Colonic mucosa (tissue), 4 donors: ENCODE data around the gene C1QB. TPM values are rescaled to one million over a fixed set of nuclear protein-coding genes. Genes with fewer than 3 reads are reported as not detected.
"Not testable (repeated sequence)": the region's sequence is repeated elsewhere in the genome, so short reads cannot be mapped to it uniquely, and the experiment has no call there.

Source experiments
- DNase-seq: peaks from one replicate; pipeline ENCODE4 v3.0.0-alpha.2; 2020
- H3K27ac ChIP-seq: fragments of 200-600 bp; one replicate; pipeline ENCODE4 v1.8.0; 2021
- H3K27me3 ChIP-seq: fragments of 200-600 bp; one replicate; pipeline ENCODE4 v1.8.0; 2021
- H3K36me3 ChIP-seq: fragments of 200-600 bp; one replicate; pipeline ENCODE4 v1.8.0; 2021
- H3K4me1 ChIP-seq: fragments of 200-600 bp; one replicate; pipeline ENCODE4 v1.8.0; 2021; ENCODE audit warnings: mild to moderate bottlenecking
- H3K4me3 ChIP-seq: fragments of 200-600 bp; one replicate; pipeline ENCODE4 v1.8.0; 2021
- H3K9ac ChIP-seq, 2 donors: one replicate each; pipeline ENCODE4 v1.7.0; 2013; ENCODE audit warnings: control low read depth in 2 of 2, low read depth in 2 of 2, low read length in 2 of 2
- H3K9me3 ChIP-seq: fragments of 200-600 bp; one replicate; pipeline ENCODE4 v1.8.0; 2021
- intact Hi-C: fragments of 100-400 bp; cut with DNase I; formaldehyde crosslinking; loops from one replicate; pipeline ENCODE4 v1.14.1; 2022
- total RNA-seq, 2 donors: library from RNA; stranded (reverse); fragmentation: NEBNext Ultra II Directional in 1 of 2; extraction: Animal tissue kit (Norgen Biotek cat#: 25700) in 1 of 2; gene quantifications; one replicate each; pipeline ENCODE4 v1.2.1, GENCODE V29; 2021
- TF ChIP-seq, protein P1 (sequence below): fragments of 200-600 bp; IDR thresholded peaks from one replicate; pipeline ENCODE4 v1.8.0; 2022; ENCODE audit warnings: antibody characterized with exemption, mild to moderate bottlenecking
- donor health status: healthy.
- donor health status: DM: no; HTN: no; CAD: no.
- donor health status: DM: no; HTN: no; CAD: no.

C1QB gene
- total RNA-seq, 2 donors from 2014 or later: 44.6 to 72.5 TPM

DNA sequence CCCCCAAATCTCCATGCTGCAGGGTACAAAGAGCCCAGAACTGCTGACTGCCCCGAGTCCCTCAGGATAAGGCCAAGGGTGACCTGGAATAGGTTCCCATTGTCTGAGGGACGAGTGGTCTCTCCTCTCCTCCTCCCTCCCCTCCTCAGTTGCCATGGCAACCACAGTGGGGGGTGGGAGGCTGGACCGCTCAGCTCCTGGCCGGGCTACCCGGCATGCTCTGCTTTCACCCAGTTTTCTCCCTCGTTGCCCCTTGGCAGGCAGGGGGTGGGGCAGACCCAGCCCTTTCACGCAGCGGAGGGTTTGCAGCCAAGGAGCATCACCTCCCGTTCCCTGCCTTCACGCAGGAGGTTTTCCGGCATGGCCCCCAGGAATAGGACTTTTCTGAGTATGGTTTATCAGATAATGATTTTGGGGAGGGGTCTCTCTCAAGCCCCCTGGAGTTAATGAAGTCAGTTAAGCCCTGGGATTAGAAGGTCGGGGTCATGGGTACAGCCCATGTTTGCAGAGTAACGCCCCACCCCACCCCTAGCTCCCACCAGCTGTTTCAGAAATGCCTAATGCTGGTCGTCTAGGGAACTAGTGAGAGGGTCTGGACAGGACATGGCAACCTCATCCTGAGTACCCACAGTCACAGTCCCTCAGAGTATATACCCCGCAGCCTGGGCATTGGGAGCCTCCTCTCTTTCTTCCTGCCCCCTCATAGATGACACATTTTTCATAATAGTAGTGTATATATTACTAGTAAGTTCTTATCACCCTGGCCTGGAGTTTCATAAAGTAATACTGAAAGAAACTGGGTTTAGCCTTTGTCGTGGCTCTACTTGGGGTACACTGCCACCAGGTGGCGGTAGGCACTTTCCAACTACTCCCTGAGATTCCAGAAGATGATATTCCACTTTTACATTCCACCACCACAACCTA lies 20.7 kb downstream of the C1QB start:
- Histone ChIP-seq H3K9ac (no peak overlapping the region), H3K4me3 (no peak overlapping the region), H3K9me3 (no peaks in the 10 kb centered on the region), H3K36me3 (no peaks in the 10 kb centered on the region), H3K27me3 (no peaks in the 10 kb centered on the region), H3K4me1 (peaks cover 6% of the 10 kb centered on the region), H3K27ac (no peak overlapping the region)
- TF ChIP-seq, protein P1, sequence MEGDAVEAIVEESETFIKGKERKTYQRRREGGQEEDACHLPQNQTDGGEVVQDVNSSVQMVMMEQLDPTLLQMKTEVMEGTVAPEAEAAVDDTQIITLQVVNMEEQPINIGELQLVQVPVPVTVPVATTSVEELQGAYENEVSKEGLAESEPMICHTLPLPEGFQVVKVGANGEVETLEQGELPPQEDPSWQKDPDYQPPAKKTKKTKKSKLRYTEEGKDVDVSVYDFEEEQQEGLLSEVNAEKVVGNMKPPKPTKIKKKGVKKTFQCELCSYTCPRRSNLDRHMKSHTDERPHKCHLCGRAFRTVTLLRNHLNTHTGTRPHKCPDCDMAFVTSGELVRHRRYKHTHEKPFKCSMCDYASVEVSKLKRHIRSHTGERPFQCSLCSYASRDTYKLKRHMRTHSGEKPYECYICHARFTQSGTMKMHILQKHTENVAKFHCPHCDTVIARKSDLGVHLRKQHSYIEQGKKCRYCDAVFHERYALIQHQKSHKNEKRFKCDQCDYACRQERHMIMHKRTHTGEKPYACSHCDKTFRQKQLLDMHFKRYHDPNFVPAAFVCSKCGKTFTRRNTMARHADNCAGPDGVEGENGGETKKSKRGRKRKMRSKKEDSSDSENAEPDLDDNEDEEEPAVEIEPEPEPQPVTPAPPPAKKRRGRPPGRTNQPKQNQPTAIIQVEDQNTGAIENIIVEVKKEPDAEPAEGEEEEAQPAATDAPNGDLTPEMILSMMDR: peak; percentile 77
- peak; percentile 84 for DNase-seq
- intact Hi-C loops: loop anchor here (2.0 to 10.0 kb wide), 2 partner anchors 191 to 257 kb away; no protein-coding TSS in a partner anchor

DNA sequence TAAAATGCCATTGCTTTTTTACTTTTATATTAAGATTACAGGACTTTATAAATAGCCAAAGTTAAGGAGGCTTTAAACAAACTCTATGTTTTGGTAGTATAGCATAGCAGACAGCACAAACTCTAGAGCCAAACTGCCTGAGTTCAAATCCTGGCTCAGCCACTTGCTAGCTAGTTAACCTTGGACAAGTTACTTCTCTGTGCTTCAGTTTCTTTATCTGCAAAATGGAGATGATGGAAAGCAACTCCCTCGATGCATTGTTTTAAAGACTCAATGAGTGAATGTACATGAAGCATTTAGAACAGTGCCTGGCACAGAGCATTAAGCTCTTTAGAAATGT lies 21.3 kb downstream of the C1QB start:
- DNase-seq: no peak
- H3K4me1 ChIP-seq: peaks cover 6% of the 10 kb centered on the region
- TF ChIP-seq, protein P1: peak; percentile 19
- no peaks in the 10 kb centered on the region for H3K27me3 ChIP-seq
- H3K36me3 ChIP-seq: no peaks in the 10 kb centered on the region
- no peaks in the 10 kb centered on the region for H3K9me3 ChIP-seq
- H3K27ac ChIP-seq: no peak overlapping the region
- intact Hi-C loops: loop anchor here (2.0 to 10.0 kb wide), 2 partner anchors 190 to 256 kb away; no protein-coding TSS in a partner anchor
- no peak overlapping the region for H3K4me3 ChIP-seq
- no peak overlapping the region for H3K9ac ChIP-seq

DNA sequence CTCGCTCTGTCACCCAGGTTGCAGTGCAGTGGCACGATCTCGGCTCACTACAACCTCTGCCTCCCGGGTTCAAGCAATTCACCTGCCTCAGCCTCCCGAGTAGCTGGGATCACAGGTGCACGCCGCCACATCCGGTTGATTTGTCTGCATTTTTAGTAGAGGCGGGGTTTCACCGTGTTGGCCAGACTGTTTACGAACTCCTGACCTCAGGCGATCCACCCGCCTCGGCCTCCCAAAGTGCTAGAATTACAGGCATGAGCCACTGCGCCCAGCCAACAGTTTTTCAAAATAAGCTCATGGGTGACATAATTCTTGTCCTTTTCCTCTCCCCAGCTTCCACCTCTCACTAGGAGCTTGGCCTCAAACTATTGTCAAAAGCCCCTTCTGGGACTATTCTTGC lies 23.1 kb downstream of the C1QB start:
- not testable (repeated sequence) for H3K9me3 ChIP-seq, H3K9ac ChIP-seq, DNase-seq, H3K27me3 ChIP-seq, H3K27ac ChIP-seq, H3K36me3 ChIP-seq, H3K4me3 ChIP-seq, H3K4me1 ChIP-seq
- intact Hi-C loops: loop anchor here (10.0 kb wide), 1 partner anchor 189 kb away; no protein-coding TSS in a partner anchor

DNA sequence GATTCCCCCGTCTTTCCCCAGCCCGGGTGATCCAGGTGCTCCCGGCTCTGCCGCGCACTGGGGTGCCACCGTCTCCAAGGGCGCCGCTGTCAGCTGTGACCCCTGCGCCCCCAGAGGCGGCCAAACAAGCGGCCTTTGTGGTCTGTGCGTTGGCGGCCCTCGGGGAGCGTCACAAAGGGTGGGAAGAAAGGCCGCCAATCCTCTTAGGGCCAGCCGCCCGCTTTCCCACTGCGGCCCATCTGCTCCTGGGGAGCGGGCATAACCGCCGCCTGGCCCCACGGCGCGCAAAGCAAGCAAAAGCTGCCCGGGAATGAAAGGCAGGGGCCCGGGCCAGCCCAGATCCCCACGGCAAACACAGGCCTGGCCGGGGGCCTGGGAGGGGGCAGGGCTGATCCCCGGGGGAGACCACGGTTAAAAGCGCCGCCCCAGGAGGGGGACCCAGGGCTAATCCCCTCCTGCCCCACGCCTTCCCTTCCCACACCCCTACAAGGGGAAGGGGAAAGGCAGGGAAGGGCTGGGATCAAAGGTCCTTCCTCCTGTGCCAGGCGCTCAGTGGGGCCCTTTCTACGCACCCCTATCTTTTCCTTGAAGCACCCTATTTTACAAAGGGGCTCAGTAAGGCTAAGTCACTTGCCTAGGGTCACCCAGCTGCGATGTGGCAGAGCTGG lies 24.0 kb downstream of the C1QB start:
- Histone ChIP-seq H3K36me3 (no peaks in the 10 kb centered on the region), H3K9ac (peak overlapping the region in 1 of 2 donors; percentile 15), H3K27me3 (no peaks in the 10 kb centered on the region), H3K9me3 (no peaks in the 10 kb centered on the region), H3K4me1 (peaks cover 6% of the 10 kb centered on the region), H3K27ac (no peak overlapping the region), H3K4me3 (no peak overlapping the region)
- intact Hi-C loops: loop anchor here (10.0 kb wide), 1 partner anchor 188 kb away; no protein-coding TSS in a partner anchor
- DNase-seq: no peak
- TF ChIP-seq, protein P1: no peak

DNA sequence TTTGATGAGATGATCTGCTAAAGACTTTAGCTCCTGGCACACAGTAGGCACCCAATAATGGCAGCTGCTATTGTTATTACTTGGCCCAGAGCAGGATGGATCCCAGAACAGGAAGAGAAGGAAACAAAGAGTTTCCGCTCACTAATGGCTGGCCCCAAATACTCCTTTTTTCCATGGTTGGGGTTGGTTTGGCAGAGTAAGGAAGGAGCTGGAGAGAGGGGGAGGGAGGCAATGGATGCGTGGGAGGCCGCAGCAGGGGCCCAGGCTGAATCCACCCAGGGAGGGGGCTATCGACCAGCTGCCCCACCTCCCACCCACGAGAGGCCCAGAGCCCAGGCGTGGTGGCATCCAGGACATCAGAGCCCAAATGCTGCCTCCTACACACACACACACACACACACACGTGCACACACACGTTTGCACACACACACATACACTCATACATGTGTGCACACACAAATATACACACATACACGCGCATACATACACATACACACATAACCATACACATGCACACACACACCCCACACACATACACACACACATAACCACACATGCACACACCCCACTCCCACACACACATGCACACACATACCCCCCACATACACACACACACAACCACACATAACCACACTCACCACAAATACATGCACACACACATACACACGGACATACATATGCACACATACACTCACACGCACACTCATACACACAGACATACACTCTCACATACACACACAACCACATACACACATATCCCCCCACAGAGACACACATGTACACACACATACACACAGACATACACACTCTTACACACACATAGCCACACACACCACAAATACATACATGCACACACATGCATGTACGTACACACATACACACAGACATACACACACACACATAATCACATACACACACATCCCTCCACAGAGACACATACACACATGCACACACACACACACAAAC lies 25.2 kb downstream of the C1QB start:
- intact Hi-C loops: loop anchor here (10.0 kb wide), 1 partner anchor 187 kb away; no protein-coding TSS in a partner anchor
- no peaks in the 10 kb centered on the region for H3K9me3 ChIP-seq
- H3K4me1 ChIP-seq: peaks cover 6% of the 10 kb centered on the region
- H3K36me3 ChIP-seq: no peaks in the 10 kb centered on the region
- no peak overlapping the region for H3K27ac ChIP-seq
- H3K27me3 ChIP-seq: no peaks in the 10 kb centered on the region
- no peak overlapping the region for H3K4me3 ChIP-seq
- DNase-seq: no peak
- TF ChIP-seq, protein P1: no peak
- H3K9ac ChIP-seq: peak overlapping the region in 1 of 2 donors; percentile 27
